Gastroesophageal sphincter (tissue), 4 donors: Measurements from ENCODE around the gene CD27. TPM values are rescaled to one million over a fixed set of nuclear protein-coding genes. Genes with fewer than 3 reads are reported as not detected.
A peak's percentile ranks its signal among the peaks of the same experiment; 100 is the strongest.

Experiments
- ATAC-seq: fragments of 150-250 bp; one replicate; pipeline ENCODE4 v1.9.1; 2016; ENCODE audit warnings: mild to moderate bottlenecking, moderate library complexity
- H3K27ac ChIP-seq, 4 donors: fragments of 200-600 bp; sonication (generic) in 3 of 4; 1 replicate in 3 of 4; 2 replicates in 1 of 4; pipeline ENCODE4 v1.5.1; 2016 to 2019
- H3K27me3 ChIP-seq: fragments of 200-600 bp; sonication (generic); one replicate; pipeline ENCODE4 v1.5.1; 2019
- H3K36me3 ChIP-seq, 2 donors: fragments of 200-600 bp; sonication (generic); one replicate each; pipeline ENCODE4 v1.5.1; 2019; ENCODE audit warnings: control low read depth in 1 of 2
- H3K4me1 ChIP-seq, 3 donors: fragments of 200-600 bp; sonication (generic); 1 replicate in 2 of 3; 2 replicates in 1 of 3; pipeline ENCODE4 v1.5.1; 2016 to 2019; ENCODE audit warnings: control low read depth in 2 of 3
- H3K4me3 ChIP-seq, 2 donors: fragments of 200-600 bp; sonication (generic); one replicate each; pipeline ENCODE4 v1.5.1; 2019; ENCODE audit warnings: mild to moderate bottlenecking in 1 of 2, moderate library complexity in 1 of 2
- H3K9me3 ChIP-seq, 3 donors: fragments of 200-600 bp; sonication (generic); one replicate each; pipeline ENCODE4 v1.5.1; 2017 to 2019; ENCODE audit warnings: control low read depth in 2 of 3
- CTCF ChIP-seq, 4 experiments: fragments of 200-600 bp in 2 of 4; fragments of 450-650 bp in 2 of 4; sonication (generic) in 1 of 4; IDR thresholded peaks; one replicate each; pipeline ENCODE4 v1.5.1; 2017 to 2019; ENCODE audit warnings: antibody characterized with exemption in 4 of 4, mild to moderate bottlenecking in 2 of 4, moderate library complexity in 2 of 4
- EP300 ChIP-seq: sonication (generic); formaldehyde crosslinking; IDR thresholded peaks from one replicate; pipeline ENCODE4 v1.6.1; 2017; ENCODE audit warnings: antibody characterized with exemption, mild to moderate bottlenecking
- POLR2A ChIP-seq, 2 donors: fragments of 450-650 bp; IDR thresholded peaks; one replicate each; pipeline ENCODE4 v1.6.1; 2017; ENCODE audit warnings: antibody characterized with exemption in 2 of 2, mild to moderate bottlenecking in 2 of 2, moderate library complexity in 1 of 2
- POLR2AphosphoS5 ChIP-seq: sonication (generic); formaldehyde crosslinking; IDR thresholded peaks from one replicate; pipeline ENCODE4 v1.6.1; 2017; ENCODE audit warnings: antibody characterized with exemption
- WGBS, 2 donors: methylation state at CpG; one replicate each; pipeline ENCODE4 v1.1.5; 2018; ENCODE audit warnings: low coverage in 1 of 2; 5-methylcytosine and 5-hydroxymethylcytosine counted together
- total RNA-seq, 4 donors: library from RNA; depleted of rRNA; stranded (reverse); fragments of >200 nt; gene quantifications; one replicate each; pipeline ENCODE4 v1.1.0, GENCODE V29; 2016

Gene CD27
- total RNA-seq, 4 donors from 2014 or later = 0.45 to 0.89 TPM; not detected in 2

- Histone ChIP-seq H3K27me3 (no peaks in the 10 kb centered on the region), H3K27ac (peak overlapping the region in 2 of 4 donors; percentile 1 to 83), H3K36me3 (peaks cover 0 to 30% of the 10 kb centered on the region in 2 donors), H3K4me3 (no peak overlapping the region), H3K4me1 (peaks cover 0 to 64% (median 4%) of the 10 kb centered on the region in 3 donors), H3K9me3 (no peaks in the 10 kb centered on the region)
- TF ChIP-seq POLR2AphosphoS5 = no peak
- no peak for TF ChIP-seq EP300
- no peak for TF ChIP-seq POLR2A (IDR thresholded peaks at IDR 0.05)
- TF ChIP-seq CTCF (IDR thresholded peaks at IDR 0.05) = no peak
- ATAC-seq = no peak
These were observed 23.5 kb downstream of the CD27 start for GRCh38 chr12:6468283-6468575.

- no peak for ATAC-seq
- peaks cover 0 to 58% (median 4%) of the 10 kb centered on the region in 3 donors for H3K4me1 ChIP-seq
- 43 to 64% methylated on average over 1 to 6 of the region's 6 CpGs for WGBS, 2 donors
- no peaks in the 10 kb centered on the region for H3K9me3 ChIP-seq
- peak overlapping the region; percentile 61 to 63 for H3K4me3 ChIP-seq
- H3K27me3 ChIP-seq = no peaks in the 10 kb centered on the region
- no peak for TF ChIP-seq POLR2AphosphoS5
- TF ChIP-seq CTCF (IDR thresholded peaks at IDR 0.05) = no peak
- no peak for TF ChIP-seq POLR2A (IDR thresholded peaks at IDR 0.05)
- no peak for TF ChIP-seq EP300
- H3K36me3 ChIP-seq = peaks cover 0 to 21% of the 10 kb centered on the region in 2 donors
- H3K27ac ChIP-seq = peak overlapping the region; percentile 70 to 93 (median 84)
These were observed 24.3 kb downstream of the CD27 start for GRCh38 chr12:6469092-6469491.

- H3K36me3 ChIP-seq = peaks cover 0 to 14% of the 10 kb centered on the region in 2 donors
- H3K4me3 ChIP-seq = peak overlapping the region; percentile 61 to 63
- 30 to 47% methylated on average over 4 to 7 of the region's 16 CpGs for WGBS, 2 donors
- peaks cover 0 to 53% (median 4%) of the 10 kb centered on the region in 3 donors for H3K4me1 ChIP-seq
- TF ChIP-seq CTCF (IDR thresholded peaks at IDR 0.05) (no peak), EP300 (no peak), POLR2AphosphoS5 (no peak), POLR2A (IDR thresholded peaks at IDR 0.05) (no peak)
- peak overlapping the region; percentile 70 to 93 (median 84) for H3K27ac ChIP-seq
- no peak for ATAC-seq
- no peaks in the 10 kb centered on the region for H3K27me3 ChIP-seq
- H3K9me3 ChIP-seq = no peaks in the 10 kb centered on the region
These were observed 25.0 kb downstream of the CD27 start for GRCh38 chr12:6469609-6470374.

- 0 to 1% methylated on average over 1 to 14 of the region's 69 CpGs for WGBS, 2 donors
- peak within 1 kb of the TSS; percentile 61 to 63 for H3K4me3 ChIP-seq
- TF ChIP-seq EP300 (no peak), CTCF (IDR thresholded peaks at IDR 0.05) (peak in 2 of 4 experiments; percentile 16 to 51), POLR2AphosphoS5 (peak; percentile 99), POLR2A (IDR thresholded peaks at IDR 0.05) (peak; percentile 99)
- peak; percentile 96 for ATAC-seq
- H3K9me3 ChIP-seq = no peaks in the 10 kb centered on the region
- no peaks in the 10 kb centered on the region for H3K27me3 ChIP-seq
- H3K36me3 ChIP-seq = peaks cover 0 to 10% of the 10 kb centered on the region in 2 donors
- H3K27ac ChIP-seq = peak within 1 kb of the TSS; percentile 70 to 93 (median 84)
- H3K4me1 ChIP-seq = peaks cover 0 to 50% (median 4%) of the 10 kb centered on the region in 3 donors
These were observed 25.8 kb downstream of the CD27 start, which contains the start of gene VAMP1 for GRCh38 chr12:6470375-6471163. Gene VAMP1 (minus strand): TSS chr12:6470677. CDS start chr12:6470531, 146 bp downstream.
